ENCODE measurements around the gene HEATR9.

The HEATR9 gene

GRCh38 chr17:35901631-35902175 is 33.0 kb upstream of the HEATR9 start:
- Histone ChIP-seq H3K36me3 (replicated peaks; ENCODE audit: insufficient read depth, low read length) (no peaks in the 10 kb centered on the region), H4K20me1 (ENCODE audit: insufficient read depth, low read length) (no peaks in the 10 kb centered on the region), H3K9me2 (replicated peaks; ENCODE audit: insufficient read depth, low read length) (no peaks in the 10 kb centered on the region), H3K27me3 (replicated peaks; ENCODE audit: insufficient read depth, low read length) (no peaks in the 10 kb centered on the region), H3K4me1 (ENCODE audit: low read length) (no peaks in the 10 kb centered on the region), H3K27ac (ENCODE audit: low read length) (no peak overlapping the region), H2AFZ (ENCODE audit: low read length) (no peak overlapping the region), H3K4me3 (ENCODE audit: low read length) (no peak overlapping the region), H3F3A (ENCODE audit: insufficient read depth, low read length) (no peaks in the 10 kb centered on the region), H3K79me2 (ENCODE audit: low read length) (no peaks in the 10 kb centered on the region), H3K4me2 (ENCODE audit: low read depth, low read length) (no peak overlapping the region), H3K9ac (ENCODE audit: low read length) (no peak overlapping the region), H3K9me3 (replicated peaks; ENCODE audit: insufficient read depth, low read length) (no peaks in the 10 kb centered on the region)
- DNase-seq = no peak
- no peak for TF ChIP-seq CTCF (IDR thresholded peaks at IDR 0.05; ENCODE audit: low read length)
- no peak for TF ChIP-seq EZH2 (optimal IDR thresholded peaks at IDR 0.05; ENCODE audit: low read depth, low read length)
- TF ChIP-seq EZH2phosphoT487 (IDR thresholded peaks at IDR 0.05; ENCODE audit: low read length) = no peak

DNA sequence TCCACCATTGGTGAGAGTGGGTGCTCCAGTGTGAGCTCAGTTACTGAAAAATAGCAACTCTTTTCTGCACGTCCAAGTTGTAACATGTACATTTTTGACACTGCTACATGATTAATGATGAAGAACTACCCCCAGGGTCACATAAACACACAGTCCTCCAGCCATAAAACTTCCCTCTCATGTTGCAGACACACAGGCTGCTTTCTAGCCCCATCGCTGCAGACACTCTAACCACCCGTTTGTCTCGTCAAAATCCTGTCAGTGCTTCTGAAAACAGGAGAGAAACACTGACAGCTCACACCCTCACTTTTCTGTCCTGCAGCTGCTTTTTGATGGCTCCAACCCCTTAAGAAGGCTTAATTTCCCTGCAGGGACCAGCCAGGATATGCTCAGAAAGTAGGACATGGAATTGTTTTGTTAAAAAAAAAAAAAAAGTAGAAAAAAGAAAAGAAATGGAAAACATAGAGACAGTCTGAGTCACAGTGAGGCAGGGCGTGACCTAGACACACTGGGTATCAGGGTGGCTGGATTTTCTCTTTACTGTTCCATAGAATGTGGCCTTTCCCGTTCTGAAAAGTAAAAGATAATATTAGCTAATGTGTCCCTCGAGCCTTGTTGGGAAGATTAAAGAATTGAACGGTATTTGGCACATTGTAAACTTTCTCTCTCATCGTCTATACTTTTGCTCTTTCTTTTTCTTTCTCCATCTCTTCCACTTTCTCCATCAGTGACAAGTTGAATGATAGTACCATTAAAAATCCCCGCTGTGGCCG is 32.2 kb upstream of the HEATR9 start:
- no peak overlapping the region for H3K4me2 ChIP-seq (ENCODE audit: low read depth, low read length)
- H3K4me1 ChIP-seq (ENCODE audit: low read length) = no peaks in the 10 kb centered on the region
- H4K20me1 ChIP-seq (ENCODE audit: insufficient read depth, low read length) = no peaks in the 10 kb centered on the region
- no peaks in the 10 kb centered on the region for H3K27me3 ChIP-seq (replicated peaks; ENCODE audit: insufficient read depth, low read length)
- H2AFZ ChIP-seq (ENCODE audit: low read length) = no peak overlapping the region
- H3K36me3 ChIP-seq (replicated peaks; ENCODE audit: insufficient read depth, low read length) = no peaks in the 10 kb centered on the region
- no peaks in the 10 kb centered on the region for H3K9me3 ChIP-seq (replicated peaks; ENCODE audit: insufficient read depth, low read length)
- H3K9me2 ChIP-seq (replicated peaks; ENCODE audit: insufficient read depth, low read length) = no peaks in the 10 kb centered on the region
- H3K9ac ChIP-seq (ENCODE audit: low read length) = no peak overlapping the region
- H3F3A ChIP-seq (ENCODE audit: insufficient read depth, low read length) = no peaks in the 10 kb centered on the region
- H3K27ac ChIP-seq (ENCODE audit: low read length) = no peak overlapping the region
- H3K4me3 ChIP-seq (ENCODE audit: low read length) = no peak overlapping the region
- DNase-seq = no peak
- TF ChIP-seq CTCF (IDR thresholded peaks at IDR 0.05; ENCODE audit: low read length) = no peak
- no peak for TF ChIP-seq EZH2phosphoT487 (IDR thresholded peaks at IDR 0.05; ENCODE audit: low read length)
- no peak for TF ChIP-seq EZH2 (optimal IDR thresholded peaks at IDR 0.05; ENCODE audit: low read depth, low read length)
- no peaks in the 10 kb centered on the region for H3K79me2 ChIP-seq (ENCODE audit: low read length)

DNA sequence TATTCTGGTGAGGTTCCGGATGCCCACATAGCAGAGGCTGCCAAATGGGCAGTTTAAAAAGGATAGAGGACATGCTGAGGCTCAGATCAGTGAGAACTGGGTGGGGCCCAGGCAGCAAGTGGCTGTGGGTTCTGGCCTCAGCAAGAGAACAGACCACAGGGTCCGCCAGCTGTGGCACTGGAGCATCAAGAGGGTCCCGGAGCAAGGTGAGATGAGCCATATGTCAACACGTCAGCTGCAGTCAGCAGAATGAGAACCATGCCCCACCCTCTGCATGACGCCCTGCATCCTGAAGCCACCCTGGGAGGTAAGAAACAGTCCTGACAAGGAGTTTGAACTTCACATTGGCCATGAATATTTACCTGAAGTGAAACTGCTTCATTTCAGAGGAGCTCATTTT is 31.6 kb upstream of the HEATR9 start:
- no peak for TF ChIP-seq EZH2 (optimal IDR thresholded peaks at IDR 0.05; ENCODE audit: low read depth, low read length)
- no peaks in the 10 kb centered on the region for H3K9me3 ChIP-seq (replicated peaks; ENCODE audit: insufficient read depth, low read length)
- no peaks in the 10 kb centered on the region for H3K27me3 ChIP-seq (replicated peaks; ENCODE audit: insufficient read depth, low read length)
- no peak overlapping the region for H3K4me3 ChIP-seq (ENCODE audit: low read length)
- H3K4me2 ChIP-seq (ENCODE audit: low read depth, low read length) = no peak overlapping the region
- H3K36me3 ChIP-seq (replicated peaks; ENCODE audit: insufficient read depth, low read length) = no peaks in the 10 kb centered on the region
- DNase-seq = no peak
- H3K79me2 ChIP-seq (ENCODE audit: low read length) = no peaks in the 10 kb centered on the region
- H3F3A ChIP-seq (ENCODE audit: insufficient read depth, low read length) = no peaks in the 10 kb centered on the region
- no peaks in the 10 kb centered on the region for H3K4me1 ChIP-seq (ENCODE audit: low read length)
- H2AFZ ChIP-seq (ENCODE audit: low read length) = no peak overlapping the region
- no peaks in the 10 kb centered on the region for H3K9me2 ChIP-seq (replicated peaks; ENCODE audit: insufficient read depth, low read length)
- H3K9ac ChIP-seq (ENCODE audit: low read length) = no peak overlapping the region
- no peak overlapping the region for H3K27ac ChIP-seq (ENCODE audit: low read length)
- H4K20me1 ChIP-seq (ENCODE audit: insufficient read depth, low read length) = no peaks in the 10 kb centered on the region

All from MM.1S (cell line).